Neural cell (in vitro differentiated cells): Measurements from ENCODE around the gene SNX33.

Experiments
- CTCF ChIP-seq: fragments of 450-650 bp; IDR thresholded peaks from 2 replicates; pipeline ENCODE4 v1.5.1; 2014; ENCODE audit warnings: antibody characterized with exemption, mild to moderate bottlenecking, moderate library complexity; ENCODE audit not compliant: poor library complexity, severe bottlenecking
- EP300 ChIP-seq: fragments of 450-650 bp; conservative IDR thresholded peaks from 2 replicates; pipeline ENCODE4 v1.6.1; 2014; ENCODE audit warnings: antibody characterized with exemption, mild to moderate bottlenecking, moderate library complexity; ENCODE audit not compliant: poor library complexity, severe bottlenecking
- EZH2 ChIP-seq: fragments of 200-600, 300-800 bp; shearing (Covaris generic), sonication (generic); IDR thresholded peaks from 2 replicates; pipeline ENCODE4 v1.6.1; 2014; ENCODE audit warnings: antibody characterized with exemption, low read length, borderline replicate concordance, mild to moderate bottlenecking; ENCODE audit not compliant: insufficient read depth, poor library complexity, severe bottlenecking
- POLR2AphosphoS5 ChIP-seq: IDR thresholded peaks from 2 replicates; pipeline ENCODE4 v1.6.1; 2012
- RAD21 ChIP-seq: fragments of 450-650 bp; conservative IDR thresholded peaks from 2 replicates; pipeline ENCODE4 v1.6.1; 2014; ENCODE audit warnings: antibody characterized with exemption, mild to moderate bottlenecking, moderate library complexity
- REST ChIP-seq: IDR thresholded peaks from 2 replicates; pipeline ENCODE4 v1.6.1; 2012; ENCODE audit warnings: borderline replicate concordance
- TAF1 ChIP-seq: IDR thresholded peaks from 2 replicates; pipeline ENCODE4 v1.6.1; 2012; ENCODE audit warnings: low read depth

GRCh38 chr15:75687486-75688277, 40.0 kb downstream of the SNX33 start:
- no peak for TF ChIP-seq RAD21
- no peak for TF ChIP-seq EZH2
- TF ChIP-seq CTCF, result no peak
- no peak for TF ChIP-seq REST
- TF ChIP-seq POLR2AphosphoS5, result no peak
- no peak for TF ChIP-seq TAF1
- TF ChIP-seq EP300, result no peak
